SK-N-SH (cell line): ENCODE results near the gene LACTBL1. TPM values are rescaled to one million over a fixed set of nuclear protein-coding genes. Genes with fewer than 3 reads are reported as not detected.

Experiments
- CTCF ChIA-PET: fragments of 300-600, 350-600 bp; formaldehyde crosslinking; extraction: SDS; loops from one replicate; lab custom pipeline; 2021; lab: Yijun Ruan, JAX
- POLR2A ChIA-PET: fragments of 350-600 bp; sonication (Branson Sonifier 250); formaldehyde crosslinking; extraction: SDS; loops from one replicate; lab custom pipeline; 2020; ENCODE audit warnings: antibody characterized with exemption, inconsistent platforms; lab: Yijun Ruan, JAX
- DNase-seq: peaks from one replicate; pipeline ENCODE4 v3.0.0; 2012
- H2AFZ ChIP-seq: fragments of 200-600 bp; sonication (generic); 2 replicates; pipeline ENCODE4 v1.8.1; 2016; ENCODE audit warnings: antibody characterized with exemption, mild to moderate bottlenecking, low read depth
- H3F3A ChIP-seq: fragments of 200-600 bp; sonication (generic); replicated peaks from 2 replicates; pipeline ENCODE3; 2016; ENCODE audit warnings: antibody characterized with exemption, mild to moderate bottlenecking; ENCODE audit not compliant: insufficient read depth
- H3K27ac ChIP-seq, 2 experiments: fragments of 200-500 bp in 1 of 2; fragments of 200-600 bp in 1 of 2; sonication (Bioruptor generic) in 1 of 2; sonication (generic), shearing (Covaris generic) in 1 of 2; 2 replicates each; pipeline versions ENCODE4 v1.5.1 to v1.6.1; 2014 to 2016; ENCODE audit warnings: low read depth in 2 of 2, inconsistent platforms in 1 of 2, low read length in 1 of 2, mild to moderate bottlenecking in 1 of 2, mixed read lengths in 1 of 2
- H3K27me3 ChIP-seq: fragments of 200-600 bp; sonication (generic), shearing (Covaris generic); 2 replicates; pipeline ENCODE4 v1.6.1; 2016; ENCODE audit warnings: mixed run types; ENCODE audit not compliant: insufficient read depth
- H3K36me3 ChIP-seq, 2 experiments: fragments of 200-500 bp in 1 of 2; fragments of 200-600 bp in 1 of 2; sonication (Bioruptor generic) in 1 of 2; sonication (generic) in 1 of 2; replicated peaks in 1 of 2; 2 replicates each; pipeline versions ENCODE3 to v1.5.1; 2014 to 2016; ENCODE audit warnings: low read length in 1 of 2, mild to moderate bottlenecking in 1 of 2; ENCODE audit not compliant: insufficient read depth in 2 of 2, control insufficient read depth in 1 of 2
- H3K4me1 ChIP-seq, 2 experiments: fragments of 200-500 bp in 1 of 2; fragments of 200-600 bp in 1 of 2; sonication (Bioruptor generic) in 1 of 2; sonication (generic), shearing (Covaris generic) in 1 of 2; 2 replicates each; pipeline versions ENCODE4 v1.5.1 to v1.6.1; 2014 to 2016; ENCODE audit warnings: low read depth in 1 of 2, low read length in 1 of 2, mixed run types in 1 of 2; ENCODE audit not compliant: insufficient read depth in 2 of 2, control insufficient read depth in 1 of 2
- H3K4me2 ChIP-seq: fragments of 200-600 bp; sonication (generic), shearing (Covaris generic); 2 replicates; pipeline ENCODE4 v1.6.1; 2017; ENCODE audit warnings: mixed run types
- H3K4me3 ChIP-seq, 2 experiments: fragments of 200-500 bp in 1 of 2; fragments of 200-600 bp in 1 of 2; sonication (Bioruptor generic) in 1 of 2; sonication (generic), shearing (Covaris generic) in 1 of 2; 2 replicates each; pipeline versions ENCODE4 v1.5.1 to v1.8.1; 2014 to 2016; ENCODE audit warnings: low read depth in 2 of 2, inconsistent platforms in 1 of 2, low read length in 1 of 2, mild to moderate bottlenecking in 1 of 2, mixed read lengths in 1 of 2, moderate library complexity in 1 of 2
- H3K79me2 ChIP-seq: fragments of 200-600 bp; sonication (generic); 2 replicates; pipeline ENCODE4 v1.8.1; 2017; ENCODE audit warnings: mild to moderate bottlenecking; ENCODE audit not compliant: insufficient read depth
- H3K9ac ChIP-seq: fragments of 200-600 bp; sonication (generic); 2 replicates; pipeline ENCODE4 v1.6.1; 2017; ENCODE audit warnings: mixed run types
- H3K9me2 ChIP-seq: fragments of 200-600 bp; sonication (generic); 2 replicates; pipeline ENCODE4 v1.6.1; 2017; ENCODE audit warnings: mixed run types
- H3K9me3 ChIP-seq: fragments of 200-600 bp; sonication (generic); 2 replicates; pipeline ENCODE4 v1.6.1; 2017; ENCODE audit warnings: mixed run types, mild to moderate bottlenecking, moderate library complexity
- H4K20me1 ChIP-seq: fragments of 200-600 bp; sonication (generic); 2 replicates; pipeline ENCODE4 v1.6.1; 2017; ENCODE audit warnings: mild to moderate bottlenecking, mixed run types; ENCODE audit not compliant: insufficient read depth
- CHD2 ChIP-seq: fragments of 150-350 bp; IDR thresholded peaks from 2 replicates; pipeline ENCODE4 v1.6.1; 2018; ENCODE audit warnings: low read length; ENCODE audit not compliant: partially characterized antibody
- EZH2phosphoT487 ChIP-seq: fragments of 200-600 bp; sonication (generic); IDR thresholded peaks from 2 replicates; pipeline ENCODE4 v1.6.1; 2017; ENCODE audit warnings: low read depth, mixed run types, mild to moderate bottlenecking, antibody characterized with exemption, moderate library complexity, borderline replicate concordance
- GABPA ChIP-seq: IDR thresholded peaks from 2 replicates; pipeline ENCODE4 v1.4.0; 2012; ENCODE audit warnings: low read depth, mild to moderate bottlenecking
- GATA2 ChIP-seq: sonication (generic); formaldehyde crosslinking; IDR thresholded peaks from 2 replicates; pipeline ENCODE4 v1.5.0; 2020; ENCODE audit warnings: mild to moderate bottlenecking, missing genetic modification reagents
- MXI1 ChIP-seq: IDR thresholded peaks from 2 replicates; pipeline ENCODE4 v1.6.1; 2012; ENCODE audit warnings: mild to moderate bottlenecking, low read depth, low read length, improper control_type of control experiment
- NRF1 ChIP-seq: IDR thresholded peaks from 2 replicates; pipeline ENCODE4 v1.6.1; 2012; ENCODE audit warnings: low read depth, mild to moderate bottlenecking, low read length
- RCOR1 ChIP-seq: fragments of 150-350 bp; IDR thresholded peaks from 2 replicates; pipeline ENCODE4 v1.6.1; 2017; ENCODE audit warnings: antibody characterized with exemption, low read length
- SMC3 ChIP-seq: IDR thresholded peaks from 2 replicates; pipeline ENCODE4 v1.6.1; 2012; ENCODE audit warnings: low read depth, low read length, improper control_type of control experiment
- TAF1 ChIP-seq: IDR thresholded peaks from 2 replicates; pipeline ENCODE4 v1.6.1; 2012; ENCODE audit warnings: low read depth, mild to moderate bottlenecking, low read length, moderate library complexity, borderline replicate concordance
- YY1 ChIP-seq: IDR thresholded peaks from 2 replicates; pipeline ENCODE4 v1.4.0; 2012; ENCODE audit warnings: low read depth, mild to moderate bottlenecking
- WGBS: methylation state at CpG from one replicate; pipeline ENCODE4 v1.1.6; 2017; ENCODE audit warnings: low lambda C conversion rate; 5-methylcytosine and 5-hydroxymethylcytosine counted together
- polyA plus RNA-seq, 3 experiments: library from polyadenylated mRNA; depleted of rRNA; stranded (reverse); fragments of >200 nt; gene quantifications; 2 replicates each; pipeline ENCODE4 v1.2.3, GENCODE V29; 2012
- TF ChIP-seq, protein P1 (sequence below): fragments of 200-600 bp; sonication (generic); IDR thresholded peaks from 2 replicates; pipeline ENCODE4 v1.6.1; 2017; ENCODE audit warnings: antibody characterized with exemption, mild to moderate bottlenecking, moderate library complexity
- TF ChIP-seq, protein P2 (sequence below): IDR thresholded peaks from 2 replicates; pipeline ENCODE4 v1.6.1; 2012; ENCODE audit warnings: mild to moderate bottlenecking, low read depth, low read length, moderate library complexity
- TF ChIP-seq, protein P3 (sequence below): fragments of 150-350 bp; IDR thresholded peaks from 2 replicates; pipeline ENCODE4 v1.6.1; 2016; ENCODE audit warnings: mild to moderate bottlenecking, low read depth, low read length

Gene LACTBL1
- polyA plus RNA-seq, 1 of the 3 experiments (the other 2 are of a cell fraction): not detected

DNA sequence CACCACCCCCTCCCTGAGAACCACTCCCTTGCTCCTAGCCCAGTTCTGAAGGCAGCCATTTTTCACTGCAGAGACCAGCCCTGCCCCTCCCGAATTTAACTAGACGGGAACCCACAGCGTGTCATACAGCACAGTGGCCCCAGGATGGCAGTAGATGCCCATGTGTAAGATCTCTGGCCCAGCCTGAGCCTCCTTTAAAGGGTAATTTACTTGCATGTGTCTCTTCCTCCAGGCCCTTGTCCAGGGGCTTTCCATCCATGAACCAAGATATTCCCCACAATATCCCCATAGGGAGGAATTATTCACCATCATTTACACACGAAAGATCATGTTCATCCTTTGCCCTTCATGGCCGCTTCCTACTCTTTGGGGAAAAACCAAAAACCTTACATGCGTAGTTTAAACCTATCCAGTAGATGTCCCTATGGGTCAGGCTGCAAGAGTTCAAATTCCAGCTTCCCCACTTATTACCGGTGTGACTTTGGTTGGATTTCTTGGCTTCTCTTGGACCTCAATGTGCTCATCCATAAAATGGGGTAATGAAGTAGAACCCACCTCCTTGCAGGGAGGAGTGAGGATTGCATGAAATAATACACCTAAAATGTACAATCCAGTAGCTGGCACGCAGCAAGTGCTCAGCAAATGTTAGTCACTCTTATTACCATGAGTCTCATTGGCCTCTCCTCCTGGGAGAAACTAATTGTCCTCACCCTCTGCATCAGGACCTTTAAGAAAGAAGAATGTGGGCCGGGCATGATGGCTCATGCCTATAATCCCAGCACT, 4.0 kb upstream of the LACTBL1 start (continued):
- TF ChIP-seq, protein P1, sequence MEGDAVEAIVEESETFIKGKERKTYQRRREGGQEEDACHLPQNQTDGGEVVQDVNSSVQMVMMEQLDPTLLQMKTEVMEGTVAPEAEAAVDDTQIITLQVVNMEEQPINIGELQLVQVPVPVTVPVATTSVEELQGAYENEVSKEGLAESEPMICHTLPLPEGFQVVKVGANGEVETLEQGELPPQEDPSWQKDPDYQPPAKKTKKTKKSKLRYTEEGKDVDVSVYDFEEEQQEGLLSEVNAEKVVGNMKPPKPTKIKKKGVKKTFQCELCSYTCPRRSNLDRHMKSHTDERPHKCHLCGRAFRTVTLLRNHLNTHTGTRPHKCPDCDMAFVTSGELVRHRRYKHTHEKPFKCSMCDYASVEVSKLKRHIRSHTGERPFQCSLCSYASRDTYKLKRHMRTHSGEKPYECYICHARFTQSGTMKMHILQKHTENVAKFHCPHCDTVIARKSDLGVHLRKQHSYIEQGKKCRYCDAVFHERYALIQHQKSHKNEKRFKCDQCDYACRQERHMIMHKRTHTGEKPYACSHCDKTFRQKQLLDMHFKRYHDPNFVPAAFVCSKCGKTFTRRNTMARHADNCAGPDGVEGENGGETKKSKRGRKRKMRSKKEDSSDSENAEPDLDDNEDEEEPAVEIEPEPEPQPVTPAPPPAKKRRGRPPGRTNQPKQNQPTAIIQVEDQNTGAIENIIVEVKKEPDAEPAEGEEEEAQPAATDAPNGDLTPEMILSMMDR: peak; percentile 88

DNA sequence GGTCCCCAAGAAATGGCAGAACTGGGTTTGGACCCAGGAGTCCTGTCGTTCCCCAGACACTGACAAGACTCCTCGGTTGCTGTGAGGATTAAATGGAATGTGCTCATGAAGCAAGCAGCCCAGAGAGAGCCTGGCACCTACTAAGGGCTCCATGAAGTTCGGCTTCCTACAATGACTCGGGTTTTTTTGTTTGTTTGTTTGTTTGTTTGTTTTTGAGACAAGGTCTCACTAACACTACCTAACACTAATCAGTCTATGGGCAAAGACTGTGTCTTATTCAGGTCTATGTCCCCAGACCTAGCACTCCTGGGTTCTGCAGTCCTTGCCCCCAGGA, 3.4 kb upstream of the LACTBL1 start:
- 58% methylated on average over 4 of the region's 4 CpGs for WGBS
- Histone ChIP-seq H3K4me1 (peaks cover 7 to 13% of the 10 kb centered on the region in 2 experiments; a peak in 2 of 4 replicates), H3K27me3 (no peaks in the 10 kb centered on the region), H3K79me2 (no peaks in the 10 kb centered on the region), H3K9me3 (no peaks in the 10 kb centered on the region), H3K4me2 (peak overlapping the region; percentile 63), H3K9ac (no peak overlapping the region), H3F3A (peaks cover 3% of the 10 kb centered on the region), H3K27ac (no peak overlapping the region), H3K4me3 (no peak overlapping the region), H4K20me1 (no peaks in the 10 kb centered on the region), H3K9me2 (no peaks in the 10 kb centered on the region), H3K36me3 (no peaks in the 10 kb centered on the region), H2AFZ (peak overlapping the region; percentile 89)
- DNase-seq: no peak
- TF ChIP-seq EZH2phosphoT487 (no peak), SMC3 (no peak), RCOR1 (no peak), GATA2 (CRISPR knock-in tag) (no peak), YY1 (no peak), TAF1 (no peak), MXI1 (no peak), GABPA (no peak), NRF1 (no peak), CHD2 (no peak)
- TF ChIP-seq, protein P2, sequence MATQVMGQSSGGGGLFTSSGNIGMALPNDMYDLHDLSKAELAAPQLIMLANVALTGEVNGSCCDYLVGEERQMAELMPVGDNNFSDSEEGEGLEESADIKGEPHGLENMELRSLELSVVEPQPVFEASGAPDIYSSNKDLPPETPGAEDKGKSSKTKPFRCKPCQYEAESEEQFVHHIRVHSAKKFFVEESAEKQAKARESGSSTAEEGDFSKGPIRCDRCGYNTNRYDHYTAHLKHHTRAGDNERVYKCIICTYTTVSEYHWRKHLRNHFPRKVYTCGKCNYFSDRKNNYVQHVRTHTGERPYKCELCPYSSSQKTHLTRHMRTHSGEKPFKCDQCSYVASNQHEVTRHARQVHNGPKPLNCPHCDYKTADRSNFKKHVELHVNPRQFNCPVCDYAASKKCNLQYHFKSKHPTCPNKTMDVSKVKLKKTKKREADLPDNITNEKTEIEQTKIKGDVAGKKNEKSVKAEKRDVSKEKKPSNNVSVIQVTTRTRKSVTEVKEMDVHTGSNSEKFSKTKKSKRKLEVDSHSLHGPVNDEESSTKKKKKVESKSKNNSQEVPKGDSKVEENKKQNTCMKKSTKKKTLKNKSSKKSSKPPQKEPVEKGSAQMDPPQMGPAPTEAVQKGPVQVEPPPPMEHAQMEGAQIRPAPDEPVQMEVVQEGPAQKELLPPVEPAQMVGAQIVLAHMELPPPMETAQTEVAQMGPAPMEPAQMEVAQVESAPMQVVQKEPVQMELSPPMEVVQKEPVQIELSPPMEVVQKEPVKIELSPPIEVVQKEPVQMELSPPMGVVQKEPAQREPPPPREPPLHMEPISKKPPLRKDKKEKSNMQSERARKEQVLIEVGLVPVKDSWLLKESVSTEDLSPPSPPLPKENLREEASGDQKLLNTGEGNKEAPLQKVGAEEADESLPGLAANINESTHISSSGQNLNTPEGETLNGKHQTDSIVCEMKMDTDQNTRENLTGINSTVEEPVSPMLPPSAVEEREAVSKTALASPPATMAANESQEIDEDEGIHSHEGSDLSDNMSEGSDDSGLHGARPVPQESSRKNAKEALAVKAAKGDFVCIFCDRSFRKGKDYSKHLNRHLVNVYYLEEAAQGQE: no peak
- TF ChIP-seq, protein P3, sequence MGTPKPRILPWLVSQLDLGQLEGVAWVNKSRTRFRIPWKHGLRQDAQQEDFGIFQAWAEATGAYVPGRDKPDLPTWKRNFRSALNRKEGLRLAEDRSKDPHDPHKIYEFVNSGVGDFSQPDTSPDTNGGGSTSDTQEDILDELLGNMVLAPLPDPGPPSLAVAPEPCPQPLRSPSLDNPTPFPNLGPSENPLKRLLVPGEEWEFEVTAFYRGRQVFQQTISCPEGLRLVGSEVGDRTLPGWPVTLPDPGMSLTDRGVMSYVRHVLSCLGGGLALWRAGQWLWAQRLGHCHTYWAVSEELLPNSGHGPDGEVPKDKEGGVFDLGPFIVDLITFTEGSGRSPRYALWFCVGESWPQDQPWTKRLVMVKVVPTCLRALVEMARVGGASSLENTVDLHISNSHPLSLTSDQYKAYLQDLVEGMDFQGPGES: no peak
- ChIA-PET CTCF (interaction anchor here (1.0 to 11.2 kb wide), 14 partner anchors 8 to 564 kb away, joined by 3 to 159 read pairs (median 4); no protein-coding TSS in a partner anchor), POLR2A (no interaction called here)
